Ovary (tissue), 3 donors: ENCODE data around the gene NFIC.

Source experiments
- CTCF ChIP-seq, 3 donors: fragments of 450-650 bp in 2 of 3; fragments of 200-600 bp in 1 of 3; IDR thresholded peaks; one replicate each; pipeline versions ENCODE4 v1.5.1 to v1.8.0; 2016 to 2022; ENCODE audit warnings: antibody characterized with exemption in 3 of 3, mild to moderate bottlenecking in 1 of 3
- EP300 ChIP-seq: sonication (generic); formaldehyde crosslinking; IDR thresholded peaks from one replicate; pipeline ENCODE4 v1.6.1; 2017; ENCODE audit warnings: antibody characterized with exemption
- POLR2A ChIP-seq: fragments of 450-650 bp; IDR thresholded peaks from one replicate; pipeline ENCODE4 v1.6.1; 2017; ENCODE audit warnings: antibody characterized with exemption, mild to moderate bottlenecking, moderate library complexity
- donor health status: DM: no; HTN: no; CAD: no.

DNA sequence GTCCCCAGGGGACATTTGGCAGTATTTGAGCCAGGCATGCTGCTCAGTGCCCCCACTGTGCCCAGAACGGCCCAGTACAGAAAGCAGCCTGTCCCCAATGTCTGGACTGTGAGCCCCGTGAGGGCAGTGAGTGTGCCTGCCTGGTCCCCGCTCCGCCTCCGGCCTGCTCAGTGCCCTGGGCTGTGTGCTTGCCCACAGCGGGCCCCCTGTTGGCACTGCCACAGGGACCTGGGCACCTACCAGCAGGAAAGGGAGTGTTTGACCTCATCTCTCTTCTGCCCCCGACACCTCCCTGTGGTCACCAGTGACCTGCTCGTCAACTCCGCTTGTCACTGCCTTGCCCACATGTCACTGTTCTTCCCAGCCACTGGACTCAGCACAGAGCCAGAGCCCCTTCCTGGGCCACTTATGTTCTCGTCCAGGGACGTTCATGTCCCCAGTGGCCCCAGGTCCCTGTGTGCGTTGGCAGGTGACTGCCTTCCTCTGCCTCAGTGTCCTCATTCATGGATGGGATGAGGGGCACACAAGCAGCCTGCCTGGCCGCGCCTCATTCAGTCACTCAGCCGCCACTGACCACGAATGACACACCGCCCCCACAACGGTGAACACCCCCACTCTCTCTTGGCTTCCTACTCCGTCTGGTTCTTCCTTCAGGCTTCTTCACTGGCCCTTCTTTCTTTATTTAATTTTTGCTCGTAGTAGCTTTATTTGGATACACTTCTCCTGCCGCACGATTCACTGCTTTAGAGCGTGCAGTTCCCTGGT is 142.6 kb downstream of the NFIC start:
- TF ChIP-seq CTCF (IDR thresholded peaks at IDR 0.05): no peak
- TF ChIP-seq EP300: no peak
- no peak for TF ChIP-seq POLR2A
